ENCODE data around the gene RAMP2. TPM values are rescaled to one million over a fixed set of nuclear protein-coding genes. Genes with fewer than 3 reads are reported as not detected.
"Not testable (repeated sequence)": the region's sequence is repeated elsewhere in the genome, so short reads cannot be mapped to it uniquely, and the experiment has no call there.

RAMP2 gene
- total and polyA plus RNA-seq, 4 donors, result 8.1 to 77.7 (median 20.8) TPM

DNA sequence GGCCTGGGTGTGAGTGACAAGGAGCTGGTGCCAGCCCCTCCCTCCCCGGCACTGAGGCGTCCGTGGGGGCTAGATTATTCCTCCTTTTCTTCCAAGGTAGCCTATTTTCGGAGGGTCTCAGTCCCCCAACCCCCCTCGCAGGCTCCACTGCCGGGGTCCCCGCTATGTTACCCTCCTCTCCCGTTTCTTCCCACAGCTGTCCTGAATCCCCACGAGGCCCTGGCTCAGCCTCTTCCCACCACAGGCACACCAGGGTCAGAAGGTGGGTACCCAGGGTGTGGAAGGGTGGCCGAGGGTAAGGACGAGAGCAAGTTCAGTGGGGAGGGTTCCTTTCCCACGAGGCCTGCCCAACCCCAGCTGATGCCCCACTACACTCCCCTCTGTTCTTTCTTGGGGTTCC lies 611 bp downstream of the RAMP2 start:
- Histone ChIP-seq H3K27me3 (ENCODE audit: control insufficient read depth in 1 of 2, insufficient read depth in 2 of 2, low read length in 1 of 2) (no peaks in the 10 kb centered on the region), H3K4me1 (ENCODE audit: control insufficient read depth in 1 of 2, insufficient read depth in 2 of 2, low read length in 2 of 2) (no peaks in the 10 kb centered on the region), H3K4me3 (ENCODE audit: low read length in 2 of 2) (no peak overlapping the region), H3K27ac (ENCODE audit: low read depth in 1 of 2, low read length in 2 of 2) (no peak overlapping the region), H3K36me3 (ENCODE audit: control insufficient read depth in 1 of 2, insufficient read depth in 2 of 2, low read length in 1 of 2) (no peaks in the 10 kb centered on the region), H3K9me3 (ENCODE audit: control insufficient read depth, low read length) (no peaks in the 10 kb centered on the region)
- WGBS, 2 donors, result 49% methylated on average over 10 to 12 of the region's 12 CpGs
- intact Hi-C loops (cut with DNase I), result loop anchor here (2.0 to 10.0 kb wide), 4 partner anchors 39 to 183 kb away; no protein-coding TSS in a partner anchor
- DNase-seq, result no peak
- no peak for ATAC-seq (ENCODE audit: low FRiP score)

DNA sequence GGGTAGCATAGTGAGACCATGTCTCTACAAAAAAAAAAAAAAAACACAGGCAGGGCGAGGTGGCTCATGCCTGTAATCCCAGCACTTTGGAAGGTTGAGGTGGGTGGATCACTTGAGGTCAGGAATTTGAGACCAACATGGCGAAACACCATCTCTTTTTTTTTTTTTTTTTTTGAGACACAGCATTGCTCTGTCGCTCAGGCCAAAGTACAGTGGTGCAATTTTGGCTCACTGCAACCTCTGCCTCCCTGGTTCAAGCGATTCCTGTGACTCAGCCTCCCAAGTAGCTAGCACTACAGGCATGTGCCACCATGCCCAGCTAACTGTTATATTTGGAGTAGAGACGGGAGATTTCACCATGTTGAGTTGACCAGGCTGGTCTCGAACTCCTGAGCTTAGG lies 5.1 kb downstream of the RAMP2 start:
- ATAC-seq (ENCODE audit: low FRiP score), result no peak
- no peaks in the 10 kb centered on the region for H3K36me3 ChIP-seq (ENCODE audit: control insufficient read depth in 1 of 2, insufficient read depth in 2 of 2, low read length in 1 of 2)
- H3K4me1 ChIP-seq (ENCODE audit: control insufficient read depth in 1 of 2, insufficient read depth in 2 of 2, low read length in 2 of 2), result no peaks in the 10 kb centered on the region
- 84 to 88% methylated on average over 6 of the region's 6 CpGs for WGBS, 2 donors
- peak in 1 of 2 donors; percentile 19 for DNase-seq
- intact Hi-C loops (cut with DNase I), result loop anchor here in 1 of 2 donors (10.0 kb wide), 1 partner anchor 181 kb away; no protein-coding TSS in a partner anchor
- H3K4me3 ChIP-seq (ENCODE audit: low read length in 2 of 2), result no peak overlapping the region
- no peaks in the 10 kb centered on the region for H3K9me3 ChIP-seq (ENCODE audit: control insufficient read depth, low read length)
- H3K27ac ChIP-seq (ENCODE audit: low read depth in 1 of 2, low read length in 2 of 2), result no peak overlapping the region
- H3K27me3 ChIP-seq (ENCODE audit: control insufficient read depth in 1 of 2, insufficient read depth in 2 of 2, low read length in 1 of 2), result no peaks in the 10 kb centered on the region

DNA sequence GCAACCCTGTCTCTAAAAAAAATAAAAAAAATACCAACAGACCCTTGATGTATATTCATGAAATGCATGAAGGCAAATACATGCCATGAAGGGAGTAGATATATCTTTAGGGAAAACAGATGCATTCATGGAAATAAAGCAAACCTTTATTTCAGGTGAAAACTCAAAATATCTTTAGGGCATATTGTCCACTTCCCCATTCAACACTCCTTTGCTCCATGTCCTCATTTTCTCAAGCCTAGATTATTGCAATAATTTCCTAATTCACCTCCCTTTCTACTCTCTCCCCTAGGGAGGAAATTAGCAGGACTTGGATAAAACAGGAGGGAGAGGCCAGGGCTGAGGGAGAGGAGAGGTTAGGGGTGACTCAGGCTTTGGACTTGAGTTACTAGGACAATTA lies 6.5 kb downstream of the RAMP2 start:
- intact Hi-C loops (cut with DNase I), result loop anchor here in 1 of 2 donors (10.0 kb wide), 1 partner anchor 183 kb away; no protein-coding TSS in a partner anchor
- H3K4me1 ChIP-seq (ENCODE audit: control insufficient read depth in 1 of 2, insufficient read depth in 2 of 2, low read length in 2 of 2), result no peaks in the 10 kb centered on the region
- no peak overlapping the region for H3K4me3 ChIP-seq (ENCODE audit: low read length in 2 of 2)
- no peak for DNase-seq
- H3K9me3 ChIP-seq (ENCODE audit: control insufficient read depth, low read length), result no peaks in the 10 kb centered on the region
- no peaks in the 10 kb centered on the region for H3K27me3 ChIP-seq (ENCODE audit: control insufficient read depth in 1 of 2, insufficient read depth in 2 of 2, low read length in 1 of 2)
- no peak for ATAC-seq (ENCODE audit: low FRiP score)
- no peaks in the 10 kb centered on the region for H3K36me3 ChIP-seq (ENCODE audit: control insufficient read depth in 1 of 2, insufficient read depth in 2 of 2, low read length in 1 of 2)
- no peak overlapping the region for H3K27ac ChIP-seq (ENCODE audit: low read depth in 1 of 2, low read length in 2 of 2)

DNA sequence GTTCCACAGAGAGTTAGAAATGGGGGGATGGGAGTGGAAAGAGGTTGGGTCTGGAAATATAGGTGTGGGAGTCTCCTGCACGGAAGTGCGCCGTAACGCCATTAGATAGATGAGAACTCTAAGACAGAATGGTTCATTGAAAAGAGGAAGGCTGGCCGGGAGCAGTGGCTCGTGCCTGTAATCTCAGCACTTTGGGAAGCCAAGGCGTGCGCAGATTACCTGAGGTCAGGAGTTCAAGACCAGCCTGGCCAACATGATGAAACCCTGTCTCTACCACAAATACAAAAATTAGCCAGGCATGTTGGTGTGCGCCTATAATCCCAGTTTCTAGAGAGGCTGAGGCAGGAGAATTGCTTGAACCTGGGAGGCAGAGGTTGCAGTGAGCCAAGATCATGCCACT lies 7.0 kb downstream of the RAMP2 start:
- not testable (repeated sequence) for ATAC-seq (ENCODE audit: low FRiP score); H3K27ac ChIP-seq (ENCODE audit: low read depth in 1 of 2, low read length in 2 of 2); H3K27me3 ChIP-seq (ENCODE audit: control insufficient read depth in 1 of 2, insufficient read depth in 2 of 2, low read length in 1 of 2); H3K4me1 ChIP-seq (ENCODE audit: control insufficient read depth in 1 of 2, insufficient read depth in 2 of 2, low read length in 2 of 2); H3K4me3 ChIP-seq (ENCODE audit: low read length in 2 of 2); DNase-seq; H3K9me3 ChIP-seq (ENCODE audit: control insufficient read depth, low read length); H3K36me3 ChIP-seq (ENCODE audit: control insufficient read depth in 1 of 2, insufficient read depth in 2 of 2, low read length in 1 of 2)
- 75 to 76% methylated on average over 9 of the region's 9 CpGs for WGBS, 2 donors
- intact Hi-C loops (cut with DNase I), result loop anchor here in 1 of 2 donors (10.0 kb wide), 1 partner anchor 183 kb away; no protein-coding TSS in a partner anchor

DNA sequence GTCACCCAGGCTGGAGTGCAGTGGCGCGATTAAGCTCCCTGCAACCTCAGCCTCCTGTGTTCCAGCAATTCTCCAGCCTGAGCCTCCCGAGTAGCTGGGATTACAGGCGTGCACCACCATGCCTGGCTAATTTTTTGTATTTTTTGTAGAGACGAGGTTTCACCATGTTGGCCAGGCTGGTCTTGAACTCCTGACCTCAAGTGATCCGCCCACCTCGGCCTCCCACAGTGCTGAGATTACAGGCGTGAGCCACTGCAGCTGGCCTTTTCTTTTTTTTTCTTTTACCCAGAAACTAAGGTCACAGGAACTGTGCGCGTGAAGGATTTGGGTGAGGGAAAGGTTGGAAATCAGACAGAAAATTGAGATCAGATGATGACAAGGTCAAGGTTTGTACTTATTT lies 8.9 kb downstream of the RAMP2 start:
- H3K4me3 ChIP-seq (ENCODE audit: low read length in 2 of 2); ATAC-seq (ENCODE audit: low FRiP score); H3K36me3 ChIP-seq (ENCODE audit: control insufficient read depth in 1 of 2, insufficient read depth in 2 of 2, low read length in 1 of 2); H3K4me1 ChIP-seq (ENCODE audit: control insufficient read depth in 1 of 2, insufficient read depth in 2 of 2, low read length in 2 of 2); H3K27ac ChIP-seq (ENCODE audit: low read depth in 1 of 2, low read length in 2 of 2); H3K27me3 ChIP-seq (ENCODE audit: control insufficient read depth in 1 of 2, insufficient read depth in 2 of 2, low read length in 1 of 2); DNase-seq; H3K9me3 ChIP-seq (ENCODE audit: control insufficient read depth, low read length): not testable (repeated sequence)
- 70 to 72% methylated on average over 10 of the region's 10 CpGs for WGBS, 2 donors
- intact Hi-C loops (cut with DNase I), result loop anchor here in 1 of 2 donors (10.0 kb wide), 1 partner anchor 185 kb away; no protein-coding TSS in a partner anchor

DNA sequence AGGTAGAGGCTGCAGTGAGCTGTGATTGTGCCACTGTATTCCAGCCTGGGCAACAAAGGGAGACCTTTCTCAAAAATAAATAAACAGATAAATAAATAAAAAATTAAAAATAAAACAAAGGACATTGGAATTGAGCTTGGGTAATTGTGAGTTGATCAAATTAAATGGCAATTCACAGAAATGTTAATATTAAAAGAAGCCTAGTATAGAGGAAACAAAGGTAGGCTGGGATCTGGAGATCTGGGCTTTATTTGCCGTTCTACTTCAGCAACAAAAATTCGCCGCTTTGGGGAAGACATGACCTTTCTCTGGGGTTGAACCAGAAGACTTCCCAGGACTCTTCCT lies 11.9 kb downstream of the RAMP2 start:
- H3K27ac ChIP-seq (ENCODE audit: low read depth in 1 of 2, low read length in 2 of 2), result no peak overlapping the region
- no peaks in the 10 kb centered on the region for H3K27me3 ChIP-seq (ENCODE audit: control insufficient read depth in 1 of 2, insufficient read depth in 2 of 2, low read length in 1 of 2)
- H3K36me3 ChIP-seq (ENCODE audit: control insufficient read depth in 1 of 2, insufficient read depth in 2 of 2, low read length in 1 of 2), result no peaks in the 10 kb centered on the region
- H3K9me3 ChIP-seq (ENCODE audit: control insufficient read depth, low read length), result no peaks in the 10 kb centered on the region
- ATAC-seq (ENCODE audit: low FRiP score) (no peak), DNase-seq (no peak)
- WGBS, 2 donors, result 4% methylated on average over 3 of the region's 3 CpGs
- peak overlapping the region; percentile 30 to 70 for H3K4me3 ChIP-seq (ENCODE audit: low read length in 2 of 2)
- intact Hi-C loops (cut with DNase I), result no loop called here
- no peaks in the 10 kb centered on the region for H3K4me1 ChIP-seq (ENCODE audit: control insufficient read depth in 1 of 2, insufficient read depth in 2 of 2, low read length in 2 of 2)

DNA sequence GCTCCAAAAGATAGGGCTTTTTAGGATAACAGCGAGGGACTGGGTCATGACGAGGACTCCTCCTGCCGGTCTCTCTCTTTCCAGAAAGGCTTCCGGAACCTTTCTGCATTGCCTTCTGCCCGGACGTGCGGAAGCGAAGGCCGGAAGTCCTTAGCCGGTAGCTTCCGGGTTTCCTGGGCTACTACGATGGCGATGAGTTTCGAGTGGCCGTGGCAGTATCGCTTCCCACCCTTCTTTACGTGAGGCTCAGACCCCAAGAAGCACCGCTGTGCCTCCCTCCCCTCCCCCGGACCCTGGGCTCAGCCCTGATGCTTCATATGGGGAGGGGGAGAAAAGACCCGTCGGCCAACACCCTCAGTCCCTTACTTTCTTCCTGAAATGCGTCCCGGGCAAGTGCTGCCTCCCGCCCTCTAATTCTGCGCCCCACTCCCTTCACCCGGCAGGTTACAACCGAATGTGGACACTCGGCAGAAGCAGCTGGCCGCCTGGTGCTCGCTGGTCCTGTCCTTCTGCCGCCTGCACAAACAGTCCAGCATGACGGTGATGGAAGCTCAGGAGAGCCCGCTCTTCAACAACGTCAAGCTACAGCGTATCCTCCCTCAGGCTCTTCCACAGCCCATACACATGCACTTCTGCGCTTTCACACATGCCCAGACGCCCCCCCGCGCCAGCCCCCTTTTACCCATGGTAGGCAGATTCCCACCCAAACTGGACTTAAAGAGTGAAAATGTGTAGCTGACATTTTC lies 12.4 kb downstream of the RAMP2 start, which contains the start of gene VPS25:
VPS25 (plus strand) TSS at position 160 of the 746 bp plus-strand sequence; CDS start at position 187, 27 bp downstream.
- peak; percentile 96 for ATAC-seq (ENCODE audit: low FRiP score)
- Histone ChIP-seq H3K27me3 (ENCODE audit: control insufficient read depth in 1 of 2, insufficient read depth in 2 of 2, low read length in 1 of 2) (no peaks in the 10 kb centered on the region), H3K4me3 (ENCODE audit: low read length in 2 of 2) (peak within 1 kb of the TSS; percentile 70 to 90), H3K36me3 (ENCODE audit: control insufficient read depth in 1 of 2, insufficient read depth in 2 of 2, low read length in 1 of 2) (no peaks in the 10 kb centered on the region), H3K27ac (ENCODE audit: low read depth in 1 of 2, low read length in 2 of 2) (peak within 1 kb of the TSS in 1 of 2 donors; percentile 61), H3K4me1 (ENCODE audit: control insufficient read depth in 1 of 2, insufficient read depth in 2 of 2, low read length in 2 of 2) (no peaks in the 10 kb centered on the region), H3K9me3 (ENCODE audit: control insufficient read depth, low read length) (no peaks in the 10 kb centered on the region)
- DNase-seq, result peak; percentile 86 to 90
- 0 to 1% methylated on average over 39 of the region's 39 CpGs for WGBS, 2 donors
- intact Hi-C loops (cut with DNase I), result no loop called here

DNA sequence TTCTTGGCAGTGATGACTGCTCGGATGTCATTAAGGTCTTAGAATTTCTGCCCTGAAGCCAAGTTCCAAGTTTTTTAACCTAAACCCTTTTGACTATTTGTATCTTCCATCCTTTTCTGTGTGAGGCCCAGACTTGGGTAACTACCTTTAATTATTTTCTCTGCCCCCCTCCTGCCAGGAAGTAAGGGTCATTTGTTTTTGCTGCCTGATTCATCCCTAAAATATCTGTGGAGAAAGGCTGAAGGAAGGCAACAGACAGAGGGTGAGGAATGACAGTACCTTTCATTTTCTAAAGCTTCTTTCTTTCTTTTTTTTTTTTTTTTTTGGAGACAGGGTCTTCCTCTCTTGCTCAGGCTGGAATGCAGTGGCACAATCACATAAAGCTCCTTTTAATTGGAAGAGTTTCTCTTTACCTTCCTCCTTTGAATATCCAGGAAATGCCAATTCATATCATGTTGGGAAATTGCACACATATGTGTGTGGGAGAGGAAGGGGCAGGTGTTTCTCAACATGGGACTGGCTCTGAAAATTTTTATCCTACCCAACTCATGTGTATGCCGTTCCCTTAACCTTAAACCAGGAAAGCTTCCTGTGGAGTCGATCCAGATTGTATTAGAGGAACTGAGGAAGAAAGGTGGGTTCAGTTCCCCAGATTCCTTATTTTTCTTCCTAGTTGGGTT lies 13.2 kb downstream of the RAMP2 start:
- H3K36me3 ChIP-seq (ENCODE audit: control insufficient read depth in 1 of 2, insufficient read depth in 2 of 2, low read length in 1 of 2), result peaks cover 0 to under 1% of the 10 kb centered on the region in 2 donors
- no peak overlapping the region for H3K27ac ChIP-seq (ENCODE audit: low read depth in 1 of 2, low read length in 2 of 2)
- no peaks in the 10 kb centered on the region for H3K9me3 ChIP-seq (ENCODE audit: control insufficient read depth, low read length)
- H3K4me1 ChIP-seq (ENCODE audit: control insufficient read depth in 1 of 2, insufficient read depth in 2 of 2, low read length in 2 of 2), result no peaks in the 10 kb centered on the region
- peak overlapping the region in 1 of 2 donors; percentile 70 for H3K4me3 ChIP-seq (ENCODE audit: low read length in 2 of 2)
- DNase-seq, result no peak
- 66 to 70% methylated on average over 3 of the region's 3 CpGs for WGBS, 2 donors
- ATAC-seq (ENCODE audit: low FRiP score), result no peak
- intact Hi-C loops (cut with DNase I), result no loop called here
- H3K27me3 ChIP-seq (ENCODE audit: control insufficient read depth in 1 of 2, insufficient read depth in 2 of 2, low read length in 1 of 2), result no peaks in the 10 kb centered on the region
